Neural progenitor cell (in vitro differentiated cells): ENCODE results near the gene PLEKHG7. TPM values are rescaled to one million over a fixed set of nuclear protein-coding genes. Genes with fewer than 3 reads are reported as not detected.

Experiments used
- DNase-seq: peaks from one replicate; pipeline ENCODE4 v3.0.0-alpha.2; 2016; ENCODE audit warnings: low spot score
- H2AFZ ChIP-seq: fragments of 200-600 bp; sonication (generic); replicated peaks from 2 replicates; pipeline ENCODE4 v1.6.1; 2016; ENCODE audit warnings: antibody characterized with exemption
- H3F3A ChIP-seq: fragments of 200-600 bp; sonication (generic); 2 replicates; pipeline ENCODE4 v1.6.1; 2016; ENCODE audit warnings: antibody characterized with exemption, low read depth
- H3K27ac ChIP-seq: fragments of 200-600 bp; sonication (generic); 2 replicates; pipeline ENCODE4 v1.5.1; 2016; ENCODE audit warnings: mild to moderate bottlenecking
- H3K27me3 ChIP-seq: fragments of 200-600 bp; sonication (generic); 2 replicates; pipeline ENCODE4 v1.6.1; 2016; ENCODE audit warnings: mild to moderate bottlenecking, moderate library complexity
- H3K36me3 ChIP-seq: fragments of 200-600 bp; sonication (generic); 2 replicates; pipeline ENCODE4 v1.5.1; 2016
- H3K4me1 ChIP-seq: fragments of 200-600 bp; sonication (generic); 2 replicates; pipeline ENCODE4 v1.6.1; 2016; ENCODE audit warnings: mixed run types
- H3K4me2 ChIP-seq: fragments of 200-600 bp; sonication (generic); 2 replicates; pipeline ENCODE4 v1.6.1; 2016
- H3K4me3 ChIP-seq: fragments of 200-600 bp; sonication (generic); 2 replicates; pipeline ENCODE4 v1.5.1; 2016
- H3K79me2 ChIP-seq: fragments of 200-600 bp; sonication (generic); 2 replicates; pipeline ENCODE4 v1.6.1; 2016; ENCODE audit warnings: low read depth
- H3K9ac ChIP-seq: fragments of 200-600 bp; sonication (generic); 2 replicates; pipeline ENCODE4 v1.6.1; 2016
- H3K9me3 ChIP-seq: fragments of 200-600 bp; sonication (generic); 2 replicates; pipeline ENCODE4 v1.5.1; 2016; ENCODE audit warnings: low read depth
- H4K20me1 ChIP-seq: fragments of 200-600 bp; sonication (generic); 2 replicates; pipeline ENCODE4 v1.6.1; 2016; ENCODE audit warnings: low read depth
- H3K27ac Mint-ChIP-seq: 3 replicates; pipeline ENCODE4 v1.8.0; 2021; ENCODE audit warnings: mixed read lengths
- H3K27me3 Mint-ChIP-seq: 2 replicates; pipeline ENCODE4 v1.8.0; 2022; ENCODE audit warnings: low read depth, mild to moderate bottlenecking, inconsistent platforms, moderate library complexity, mixed read lengths; ENCODE audit not compliant: insufficient read depth
- H3K36me3 Mint-ChIP-seq: 3 replicates; pipeline ENCODE4 v1.8.0; 2021; ENCODE audit warnings: mixed read lengths
- H3K4me1 Mint-ChIP-seq: 3 replicates; pipeline ENCODE4 v1.8.0; 2021; ENCODE audit warnings: mixed read lengths
- H3K4me3 Mint-ChIP-seq: 3 replicates; pipeline ENCODE4 v1.8.0; 2021; ENCODE audit warnings: mild to moderate bottlenecking, moderate library complexity, mixed read lengths
- H3K9me3 Mint-ChIP-seq: 3 replicates; pipeline ENCODE4 v1.8.0; 2020; ENCODE audit warnings: mixed read lengths
- EZH2 ChIP-seq: fragments of 200-600 bp; sonication (generic); IDR thresholded peaks from 2 replicates; pipeline ENCODE4 v1.6.1; 2017; ENCODE audit warnings: antibody characterized with exemption, mild to moderate bottlenecking, moderate library complexity
- EZH2phosphoT487 ChIP-seq: fragments of 200-600 bp; sonication (generic); IDR thresholded peaks from 2 replicates; pipeline ENCODE4 v1.6.1; 2017; ENCODE audit warnings: antibody characterized with exemption
- total RNA-seq: library from RNA; depleted of rRNA; stranded (reverse); fragments of >200 nt; gene quantifications from 2 replicates; pipeline ENCODE4 v1.2.3, GENCODE V29; 2015; ENCODE audit warnings: low replicate concordance
- TF ChIP-seq, protein P1 (sequence below): fragments of 200-600 bp; sonication (generic); IDR thresholded peaks from 2 replicates; pipeline ENCODE4 v1.5.1; 2017; ENCODE audit warnings: antibody characterized with exemption, mild to moderate bottlenecking

PLEKHG7 gene
- total RNA-seq, 1 donor from 2014 or later, result not detected

DNA sequence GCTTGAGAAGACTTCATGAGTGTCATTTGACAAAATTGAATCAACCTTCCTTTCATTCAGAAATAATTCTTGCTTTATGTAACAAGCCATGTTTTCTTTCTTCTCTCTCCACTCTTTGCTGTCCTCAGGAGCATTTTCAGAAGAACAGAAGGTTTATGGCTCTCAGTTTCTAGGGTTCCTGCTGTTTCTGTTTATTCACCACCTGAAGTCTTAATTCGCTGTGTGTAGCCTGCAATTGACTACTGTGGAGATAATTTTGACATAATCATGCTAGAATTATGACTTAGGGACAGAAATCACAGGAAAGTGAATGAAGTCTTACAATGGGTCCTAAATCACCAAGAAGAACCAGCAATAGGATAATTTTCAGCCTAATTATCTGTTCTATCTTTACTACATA lies 7.2 kb upstream of the PLEKHG7 start:
- no peaks in the 10 kb centered on the region for H3K9me3 ChIP-seq
- H3K9me3 Mint-ChIP-seq, result peaks cover 6% of the 10 kb centered on the region
- no peak overlapping the region for H3K4me3 Mint-ChIP-seq
- no peak overlapping the region for H3K27ac ChIP-seq
- H3K9ac ChIP-seq, result no peak overlapping the region
- no peaks in the 10 kb centered on the region for H3K27me3 Mint-ChIP-seq
- H3K4me2 ChIP-seq, result no peak overlapping the region
- H3K79me2 ChIP-seq, result no peaks in the 10 kb centered on the region
- H3F3A ChIP-seq, result no peaks in the 10 kb centered on the region
- peaks cover 2% of the 10 kb centered on the region for H3K4me1 Mint-ChIP-seq
- no peaks in the 10 kb centered on the region for H3K27me3 ChIP-seq
- H4K20me1 ChIP-seq, result no peaks in the 10 kb centered on the region
- H3K27ac Mint-ChIP-seq, result no peak overlapping the region
- no peak overlapping the region for H3K4me3 ChIP-seq
- TF ChIP-seq EZH2phosphoT487 (no peak), EZH2 (no peak)
- TF ChIP-seq, protein P1, sequence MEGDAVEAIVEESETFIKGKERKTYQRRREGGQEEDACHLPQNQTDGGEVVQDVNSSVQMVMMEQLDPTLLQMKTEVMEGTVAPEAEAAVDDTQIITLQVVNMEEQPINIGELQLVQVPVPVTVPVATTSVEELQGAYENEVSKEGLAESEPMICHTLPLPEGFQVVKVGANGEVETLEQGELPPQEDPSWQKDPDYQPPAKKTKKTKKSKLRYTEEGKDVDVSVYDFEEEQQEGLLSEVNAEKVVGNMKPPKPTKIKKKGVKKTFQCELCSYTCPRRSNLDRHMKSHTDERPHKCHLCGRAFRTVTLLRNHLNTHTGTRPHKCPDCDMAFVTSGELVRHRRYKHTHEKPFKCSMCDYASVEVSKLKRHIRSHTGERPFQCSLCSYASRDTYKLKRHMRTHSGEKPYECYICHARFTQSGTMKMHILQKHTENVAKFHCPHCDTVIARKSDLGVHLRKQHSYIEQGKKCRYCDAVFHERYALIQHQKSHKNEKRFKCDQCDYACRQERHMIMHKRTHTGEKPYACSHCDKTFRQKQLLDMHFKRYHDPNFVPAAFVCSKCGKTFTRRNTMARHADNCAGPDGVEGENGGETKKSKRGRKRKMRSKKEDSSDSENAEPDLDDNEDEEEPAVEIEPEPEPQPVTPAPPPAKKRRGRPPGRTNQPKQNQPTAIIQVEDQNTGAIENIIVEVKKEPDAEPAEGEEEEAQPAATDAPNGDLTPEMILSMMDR, result no peak
- no peaks in the 10 kb centered on the region for H3K4me1 ChIP-seq
- H3K36me3 Mint-ChIP-seq, result no peaks in the 10 kb centered on the region
- H3K36me3 ChIP-seq, result no peaks in the 10 kb centered on the region
- no peak for DNase-seq
- H2AFZ ChIP-seq, result no peak overlapping the region

DNA sequence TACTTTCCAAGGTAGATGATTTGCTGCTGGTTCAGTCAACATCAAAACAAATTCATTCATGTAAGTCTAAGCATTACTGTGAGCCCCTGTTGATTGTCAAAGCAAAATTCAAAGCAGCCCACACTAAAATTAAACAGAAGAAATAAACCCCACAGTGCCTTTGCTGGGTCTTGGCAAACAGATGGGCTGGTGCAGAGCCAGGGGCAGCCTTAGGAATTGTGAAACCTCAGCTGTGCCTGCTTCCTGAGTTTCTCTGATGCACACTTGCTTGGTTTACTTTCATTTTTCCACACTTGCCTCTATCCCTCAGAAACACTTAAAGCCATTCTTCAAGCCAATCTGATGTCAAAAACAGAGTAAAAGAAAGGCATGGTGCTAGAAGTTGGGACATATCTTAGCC lies 6.6 kb upstream of the PLEKHG7 start:
- Mint-ChIP-seq H3K4me1 (peaks cover 2% of the 10 kb centered on the region), H3K9me3 (peaks cover 6% of the 10 kb centered on the region), H3K27ac (no peak overlapping the region), H3K36me3 (no peaks in the 10 kb centered on the region), H3K4me3 (no peak overlapping the region), H3K27me3 (no peaks in the 10 kb centered on the region)
- H3F3A ChIP-seq, result no peaks in the 10 kb centered on the region
- H3K9me3 ChIP-seq, result no peaks in the 10 kb centered on the region
- no peaks in the 10 kb centered on the region for H4K20me1 ChIP-seq
- H3K9ac ChIP-seq, result no peak overlapping the region
- DNase-seq, result no peak
- H3K4me2 ChIP-seq, result no peak overlapping the region
- no peak for TF ChIP-seq EZH2phosphoT487
- TF ChIP-seq, protein P1, result no peak
- no peak for TF ChIP-seq EZH2
- H3K4me3 ChIP-seq, result no peak overlapping the region
- H3K79me2 ChIP-seq, result no peaks in the 10 kb centered on the region
- H3K27me3 ChIP-seq, result no peaks in the 10 kb centered on the region
- H3K4me1 ChIP-seq, result no peaks in the 10 kb centered on the region
- H2AFZ ChIP-seq, result no peak overlapping the region
- H3K36me3 ChIP-seq, result no peaks in the 10 kb centered on the region
- no peak overlapping the region for H3K27ac ChIP-seq

DNA sequence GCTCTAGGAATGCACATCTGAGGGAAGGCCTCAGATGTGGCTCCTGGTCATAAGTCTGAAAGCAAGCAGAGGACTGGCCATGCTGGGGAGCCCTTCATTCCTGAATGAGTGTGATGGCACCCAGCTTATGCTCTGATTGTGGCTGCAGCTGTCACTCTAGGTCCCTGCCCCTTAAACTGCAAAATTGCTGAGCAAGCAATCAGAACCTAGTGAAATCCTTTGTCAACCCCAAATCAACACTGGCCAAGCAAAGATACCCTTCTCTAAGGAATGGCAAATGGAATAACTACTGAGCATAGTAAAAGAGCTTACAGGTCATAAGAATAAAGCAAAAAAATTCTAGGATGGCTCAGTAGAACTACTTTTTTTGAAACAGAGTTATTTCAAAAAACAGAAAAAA lies 4.3 kb upstream of the PLEKHG7 start:
- H3K4me1 Mint-ChIP-seq, result peaks cover 2% of the 10 kb centered on the region
- no peak overlapping the region for H3K27ac Mint-ChIP-seq

More for the DNA sequence above, 4.3 kb upstream of the PLEKHG7 start:
- Histone ChIP-seq H3K27ac (no peak overlapping the region), H3K79me2 (no peaks in the 10 kb centered on the region), H3K9me3 (no peaks in the 10 kb centered on the region), H3K36me3 (no peaks in the 10 kb centered on the region), H3K27me3 (no peaks in the 10 kb centered on the region), H3K4me1 (no peaks in the 10 kb centered on the region), H3K4me2 (no peak overlapping the region), H4K20me1 (no peaks in the 10 kb centered on the region), H3F3A (no peaks in the 10 kb centered on the region), H3K4me3 (no peak overlapping the region), H3K9ac (no peak overlapping the region), H2AFZ (no peak overlapping the region)
- H3K9me3 Mint-ChIP-seq, result peaks cover 2% of the 10 kb centered on the region
- no peaks in the 10 kb centered on the region for H3K27me3 Mint-ChIP-seq
- TF ChIP-seq, protein P1, result no peak
- TF ChIP-seq EZH2, result no peak
- TF ChIP-seq EZH2phosphoT487, result no peak
- no peaks in the 10 kb centered on the region for H3K36me3 Mint-ChIP-seq
- no peak overlapping the region for H3K4me3 Mint-ChIP-seq
- DNase-seq, result no peak
